ENCODE measurements around the gene TDG. TPM values are rescaled to one million over a fixed set of nuclear protein-coding genes. Genes with fewer than 3 reads are reported as not detected.

Gene TDG
- total and polyA plus RNA-seq, 2 experiments from 2014 or later = 24.0 to 28.5 TPM

GRCh38 chr12:103948746-103949406 is 16.8 kb upstream of the TDG start:
- WGBS, 2 experiments (ENCODE audit: low coverage in 1 of 2, low lambda C conversion rate in 2 of 2, missing lambda C conversion rate in 2 of 2) = 80% methylated on average over 13 of the region's 13 CpGs

GRCh38 chr12:103952497-103952896 is 13.2 kb upstream of the TDG start:
- Histone ChIP-seq H3K79me2 (ENCODE audit: insufficient read depth) (peaks cover 61% of the 10 kb centered on the region), H3K9me3 (ENCODE audit: low read depth) (no peaks in the 10 kb centered on the region), H4K20me1 (ENCODE audit: insufficient read depth) (no peaks in the 10 kb centered on the region), H3K4me1 (ENCODE audit: insufficient read depth) (peaks cover 10% of the 10 kb centered on the region), H3K9ac (no peak overlapping the region), H3K9me2 (ENCODE audit: insufficient read depth) (no peaks in the 10 kb centered on the region), H3K27ac (no peak overlapping the region), H2AFZ (no peak overlapping the region), H3K4me2 (ENCODE audit: unreplicated experiment) (no peak overlapping the region), H3K4me3 (no peak overlapping the region), H3K36me3 (ENCODE audit: low read depth) (peaks cover 42% of the 10 kb centered on the region), H3F3A (ENCODE audit: insufficient read depth) (peaks cover 52% of the 10 kb centered on the region), H3K27me3 (replicated peaks; ENCODE audit: insufficient read depth) (no peaks in the 10 kb centered on the region)
- no peak for TF ChIP-seq EZH2 (IDR thresholded peaks at IDR 0.05; ENCODE audit: insufficient read depth, poor library complexity, severe bottlenecking)
- no peak for TF ChIP-seq EZH2phosphoT487 (IDR thresholded peaks at IDR 0.05; ENCODE audit: insufficient read depth, low read depth)
- DNase-seq = no peak
- 51 to 70% methylated on average over 1 of the region's 1 CpG for WGBS, 2 experiments (ENCODE audit: low coverage in 1 of 2, low lambda C conversion rate in 2 of 2, missing lambda C conversion rate in 2 of 2)
- in situ Hi-C loops (cut with MboI) = no loop called here

More at GRCh38 chr12:103948746-103949406, 16.8 kb upstream of the TDG start:
- DNase-seq = no peak
- Histone ChIP-seq H3K9ac (no peak overlapping the region), H4K20me1 (ENCODE audit: insufficient read depth) (no peaks in the 10 kb centered on the region), H3K36me3 (ENCODE audit: low read depth) (peaks cover 79% of the 10 kb centered on the region), H3K27ac (no peak overlapping the region), H3K4me3 (no peak overlapping the region), H3K79me2 (ENCODE audit: insufficient read depth) (peaks cover 40% of the 10 kb centered on the region), H2AFZ (no peak overlapping the region), H3F3A (ENCODE audit: insufficient read depth) (peaks cover 84% of the 10 kb centered on the region), H3K9me3 (ENCODE audit: low read depth) (no peaks in the 10 kb centered on the region), H3K27me3 (replicated peaks; ENCODE audit: insufficient read depth) (no peaks in the 10 kb centered on the region), H3K4me1 (ENCODE audit: insufficient read depth) (no peaks in the 10 kb centered on the region), H3K9me2 (ENCODE audit: insufficient read depth) (no peaks in the 10 kb centered on the region), H3K4me2 (ENCODE audit: unreplicated experiment) (no peak overlapping the region)
- in situ Hi-C loops (cut with MboI) = no loop called here
- TF ChIP-seq EZH2phosphoT487 (IDR thresholded peaks at IDR 0.05; ENCODE audit: insufficient read depth, low read depth) (no peak), EZH2 (IDR thresholded peaks at IDR 0.05; ENCODE audit: insufficient read depth, poor library complexity, severe bottlenecking) (no peak)

- Histone ChIP-seq H3K27ac (peak overlapping the region; percentile 97), H3K9ac (peak overlapping the region; percentile 86)
- in situ Hi-C loops (cut with MboI) = no loop called here
Observed at GRCh38 chr12:103955811-103956508, 9.7 kb upstream of the TDG start.

DNA sequence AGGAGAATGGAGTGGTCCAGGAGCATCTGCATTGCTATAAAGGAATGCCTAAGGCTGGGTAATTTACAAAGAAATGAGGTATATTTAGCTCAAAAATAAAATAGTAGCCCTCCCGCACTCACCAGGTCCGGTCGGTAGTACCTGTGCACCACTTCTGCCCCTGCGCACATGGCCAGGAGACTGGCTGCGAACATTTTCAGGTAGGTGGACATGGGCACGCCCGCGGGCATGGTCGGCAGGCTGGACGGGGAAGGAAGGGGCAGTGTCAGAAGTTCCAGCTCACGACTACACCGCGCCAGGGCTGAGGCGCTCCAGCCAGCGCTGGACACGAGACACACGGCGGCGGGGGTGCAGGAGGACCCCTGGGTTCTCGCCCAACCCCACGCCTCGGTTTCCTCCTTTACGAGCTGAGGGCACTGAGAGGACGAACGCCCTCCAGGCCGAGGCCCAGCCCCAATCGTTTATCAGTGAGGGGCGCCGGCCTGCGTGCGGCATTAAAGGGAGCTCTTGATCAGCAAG is 9.1 kb upstream of the TDG start:
- Histone ChIP-seq H4K20me1 (ENCODE audit: insufficient read depth) (no peaks in the 10 kb centered on the region), H3K4me3 (peak overlapping the region; percentile 88), H3K9me2 (ENCODE audit: insufficient read depth) (no peaks in the 10 kb centered on the region), H3K27ac (peak overlapping the region; percentile 97), H3K9ac (peak overlapping the region; percentile 86), H3K4me1 (ENCODE audit: insufficient read depth) (peaks cover 12% of the 10 kb centered on the region), H3K4me2 (ENCODE audit: unreplicated experiment) (peak overlapping the region; percentile 98), H2AFZ (peak overlapping the region; percentile 97), H3K9me3 (ENCODE audit: low read depth) (no peaks in the 10 kb centered on the region), H3F3A (ENCODE audit: insufficient read depth) (peaks cover 30% of the 10 kb centered on the region), H3K79me2 (ENCODE audit: insufficient read depth) (peaks cover 43% of the 10 kb centered on the region), H3K36me3 (ENCODE audit: low read depth) (peaks cover 6% of the 10 kb centered on the region), H3K27me3 (replicated peaks; ENCODE audit: insufficient read depth) (no peaks in the 10 kb centered on the region)
- TF ChIP-seq EZH2phosphoT487 (IDR thresholded peaks at IDR 0.05; ENCODE audit: insufficient read depth, low read depth) (no peak), EZH2 (IDR thresholded peaks at IDR 0.05; ENCODE audit: insufficient read depth, poor library complexity, severe bottlenecking) (no peak)
- DNase-seq = no peak
- in situ Hi-C loops (cut with MboI) = no loop called here
- 0 to 2% methylated on average over 30 to 31 of the region's 31 CpGs for whole genome bisulfite sequencing, 2 experiments (ENCODE audit: low coverage in 1 of 2, low lambda C conversion rate in 2 of 2, missing lambda C conversion rate in 2 of 2)

More at GRCh38 chr12:103955811-103956508, 9.7 kb upstream of the TDG start:
- no peaks in the 10 kb centered on the region for H3K9me3 ChIP-seq (ENCODE audit: low read depth)
- H3K36me3 ChIP-seq (ENCODE audit: low read depth) = peaks cover 13% of the 10 kb centered on the region
- no peaks in the 10 kb centered on the region for H3K27me3 ChIP-seq (replicated peaks; ENCODE audit: insufficient read depth)
- H3K4me3 ChIP-seq = peak overlapping the region; percentile 88
- H3F3A ChIP-seq (ENCODE audit: insufficient read depth) = peaks cover 35% of the 10 kb centered on the region
- peaks cover 48% of the 10 kb centered on the region for H3K79me2 ChIP-seq (ENCODE audit: insufficient read depth)
- peaks cover 12% of the 10 kb centered on the region for H3K4me1 ChIP-seq (ENCODE audit: insufficient read depth)
- WGBS, 2 experiments (ENCODE audit: low coverage in 1 of 2, low lambda C conversion rate in 2 of 2, missing lambda C conversion rate in 2 of 2) = 2 to 12% methylated on average over 6 to 7 of the region's 7 CpGs
- H2AFZ ChIP-seq = peak overlapping the region; percentile 97
- TF ChIP-seq EZH2 (IDR thresholded peaks at IDR 0.05; ENCODE audit: insufficient read depth, poor library complexity, severe bottlenecking) (no peak), EZH2phosphoT487 (IDR thresholded peaks at IDR 0.05; ENCODE audit: insufficient read depth, low read depth) (no peak)
- H4K20me1 ChIP-seq (ENCODE audit: insufficient read depth) = no peaks in the 10 kb centered on the region
- H3K4me2 ChIP-seq (ENCODE audit: unreplicated experiment) = peak overlapping the region; percentile 98
- peak; percentile 40 for DNase-seq
- no peaks in the 10 kb centered on the region for H3K9me2 ChIP-seq (ENCODE audit: insufficient read depth)
